Naive thymus-derived CD8-positive, alpha-beta T cell (primary cell): Measurements from ENCODE around the gene CTRB2. TPM values are rescaled to one million over a fixed set of nuclear protein-coding genes. Genes with fewer than 3 reads are reported as not detected.
"Not testable (repeated sequence)": the region's sequence is repeated elsewhere in the genome, so short reads cannot be mapped to it uniquely, and the experiment has no call there.

ENCODE experiments used
- ATAC-seq, 2 donors: fragments of 150-1000 bp; cut with Tn5 transposase in 1 of 2; sonication (Bioruptor Pico), chemical (Tn5 transposase) in 1 of 2; 1 replicate in 1 of 2; 2 replicates in 1 of 2; pipeline ENCODE4 v1.10.0; 2021; ENCODE audit warnings: mild to moderate bottlenecking in 2 of 2, moderate library complexity in 2 of 2
- POLR2A ChIA-PET: fragments of 350-600 bp; sonication (Branson Sonifier 250); formaldehyde crosslinking; loops from one replicate; lab custom pipeline; 2021; ENCODE audit warnings: antibody characterized with exemption; lab: Charles Lee
- DNase-seq, 10 donors: peaks; one replicate each; pipeline versions ENCODE4 v3.0.0 to v3.0.0-alpha.2; 2020 to 2022
- H3K27ac Mint-ChIP-seq, 10 donors: one replicate each; pipeline ENCODE4 v1.8.0; 2020 to 2022; ENCODE audit warnings: mild to moderate bottlenecking in 10 of 10, mixed read lengths in 10 of 10, moderate library complexity in 4 of 10, inconsistent platforms in 1 of 10
- H3K27me3 Mint-ChIP-seq, 5 donors: one replicate each; pipeline ENCODE4 v1.8.0; 2021 to 2022; ENCODE audit warnings: mixed read lengths in 5 of 5
- H3K36me3 Mint-ChIP-seq, 3 donors: one replicate each; pipeline ENCODE4 v1.8.0; 2020 to 2022; ENCODE audit warnings: mixed read lengths in 3 of 3, mild to moderate bottlenecking in 2 of 3, inconsistent platforms in 1 of 3
- H3K4me1 Mint-ChIP-seq, 4 donors: one replicate each; pipeline ENCODE4 v1.8.0; 2021 to 2022; ENCODE audit warnings: mixed read lengths in 4 of 4
- H3K4me3 Mint-ChIP-seq, 10 donors: one replicate each; pipeline ENCODE4 v1.8.0; 2020 to 2022; ENCODE audit warnings: mild to moderate bottlenecking in 10 of 10, mixed read lengths in 10 of 10, moderate library complexity in 6 of 10, inconsistent platforms in 1 of 10
- H3K9me3 Mint-ChIP-seq, 9 donors: one replicate each; pipeline ENCODE4 v1.8.0; 2020 to 2022; ENCODE audit warnings: mixed read lengths in 9 of 9, mild to moderate bottlenecking in 3 of 9, inconsistent platforms in 1 of 9, moderate library complexity in 1 of 9
- polyA plus RNA-seq, 3 donors: library from polyadenylated mRNA; unstranded; fragments of 300-500 nt; fragmentation: Illumina TruSeq; gene quantifications; one replicate each; pipeline ENCODE4 v1.2.3, GENCODE V29; 2021
- total RNA-seq, 8 experiments: library from RNA in 2 of 8; stranded (reverse) in 2 of 8; gene quantifications; one replicate each; pipeline ENCODE4 v1.2.3 and lab custom pipeline; 2021 to 2026

The CTRB2 gene
- total and polyA plus RNA-seq, 5 experiments from 2014 or later = not detected

GRCh38 chr16:75205438-75205837 is 1.5 kb downstream of the CTRB2 start:
- H3K4me3 Mint-ChIP-seq, ATAC-seq, H3K9me3 Mint-ChIP-seq, POLR2A ChIA-PET, H3K36me3 Mint-ChIP-seq, H3K27me3 Mint-ChIP-seq, H3K27ac Mint-ChIP-seq, DNase-seq: not testable (repeated sequence)
- peaks cover 4 to 18% (median 13%) of the 10 kb centered on the region in 4 donors for H3K4me1 Mint-ChIP-seq

DNA sequence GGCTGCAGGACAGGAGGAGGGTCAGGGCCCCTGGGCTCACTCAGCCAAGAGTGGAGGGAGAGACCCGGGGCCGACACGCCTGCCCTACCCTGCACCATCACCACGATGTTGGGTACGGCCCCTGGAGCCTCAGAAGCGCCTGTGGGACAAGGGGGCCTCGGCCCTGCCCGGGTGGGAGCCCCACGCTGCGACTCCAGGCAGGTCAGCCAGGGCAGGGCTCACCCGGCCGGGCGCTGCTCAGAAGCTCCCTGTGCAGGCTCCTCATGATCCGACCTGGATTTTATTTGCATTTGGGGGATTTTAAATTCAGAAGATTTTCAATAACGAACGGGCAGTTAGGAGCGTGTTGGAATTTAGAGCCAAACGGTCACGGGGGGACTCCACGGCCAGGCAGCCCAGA is 2.1 kb downstream of the CTRB2 start:
- not testable (repeated sequence) for H3K27ac Mint-ChIP-seq, H3K4me3 Mint-ChIP-seq, H3K27me3 Mint-ChIP-seq, H3K36me3 Mint-ChIP-seq, DNase-seq, ATAC-seq, H3K9me3 Mint-ChIP-seq
- peaks cover 4 to 20% (median 17%) of the 10 kb centered on the region in 4 donors for H3K4me1 Mint-ChIP-seq
- POLR2A ChIA-PET = interaction anchor here (1.0 kb wide), 1 partner anchor 18 kb away, joined by 3 read pairs; no protein-coding TSS in a partner anchor

GRCh38 chr16:75204410-75204758 is 2.6 kb downstream of the CTRB2 start:
- POLR2A ChIA-PET = interaction anchor here (1.0 kb wide), 1 partner anchor 18 kb away, joined by 3 read pairs; no protein-coding TSS in a partner anchor
- Mint-ChIP-seq H3K4me1 (peaks cover 4 to 25% (median 20%) of the 10 kb centered on the region in 4 donors), H3K36me3 (no peaks in the 10 kb centered on the region), H3K9me3 (no peaks in the 10 kb centered on the region), H3K27ac (no peak overlapping the region), H3K4me3 (no peak overlapping the region), H3K27me3 (peaks cover 0 to 7% (median 0%) of the 10 kb centered on the region in 5 donors)
- DNase-seq (no peak), ATAC-seq (no peak)

DNA sequence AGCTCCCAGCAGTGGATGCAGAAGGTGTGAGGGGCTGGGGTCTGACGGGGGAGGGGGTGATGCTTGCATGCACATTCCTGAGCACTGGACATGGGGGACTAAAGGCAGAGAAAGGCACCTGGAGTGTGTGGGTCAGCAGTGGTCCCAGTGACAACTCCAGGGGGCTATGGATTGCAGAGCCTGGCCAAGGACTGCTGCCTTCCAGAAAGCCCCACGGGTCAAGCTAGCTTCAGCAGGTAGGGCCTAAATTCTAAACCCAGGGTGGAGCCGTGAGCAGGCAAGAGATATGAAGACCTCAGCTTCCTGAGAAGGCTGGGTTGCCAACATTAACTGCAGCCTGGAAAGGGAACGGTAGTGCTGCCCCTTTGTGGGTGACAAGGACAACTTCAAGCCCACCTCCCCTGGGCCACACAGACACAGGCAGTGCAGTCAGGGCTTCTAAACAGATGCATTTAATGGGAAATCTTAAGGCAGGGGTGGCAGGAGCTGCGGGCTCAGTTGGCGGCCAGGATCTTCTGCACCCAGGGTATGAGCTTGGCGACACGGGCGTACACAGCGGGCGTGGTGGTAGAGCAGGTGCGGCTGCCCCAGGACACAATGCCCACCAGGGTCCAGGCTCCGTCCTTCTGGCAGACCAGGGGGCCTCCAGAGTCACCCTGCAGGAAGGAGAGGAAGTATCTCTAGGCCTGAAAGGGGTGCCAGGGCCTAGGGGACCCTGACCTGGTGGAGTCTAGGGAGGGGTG is 3.1 kb downstream of the CTRB2 start:
- Mint-ChIP-seq H3K4me1 (peaks cover 4 to 26% (median 22%) of the 10 kb centered on the region in 4 donors), H3K36me3 (no peaks in the 10 kb centered on the region), H3K27me3 (peaks cover 0 to 9% (median 0%) of the 10 kb centered on the region in 5 donors), H3K27ac (peak overlapping the region in 2 of 10 donors; percentile 34 to 51), H3K4me3 (no peak overlapping the region), H3K9me3 (no peaks in the 10 kb centered on the region)
- no peak for ATAC-seq
- POLR2A ChIA-PET = interaction anchor here (1.0 kb wide), 1 partner anchor 19 kb away, joined by 3 read pairs; no protein-coding TSS in a partner anchor
- DNase-seq = no peak

GRCh38 chr16:75203096-75203495 is 3.9 kb downstream of the CTRB2 start:
- H3K27me3 Mint-ChIP-seq = peaks cover 1 to 14% (median 6%) of the 10 kb centered on the region in 5 donors
- no peak overlapping the region for H3K4me3 Mint-ChIP-seq
- no peaks in the 10 kb centered on the region for H3K36me3 Mint-ChIP-seq
- peaks cover 4 to 26% (median 22%) of the 10 kb centered on the region in 4 donors for H3K4me1 Mint-ChIP-seq
- no peaks in the 10 kb centered on the region for H3K9me3 Mint-ChIP-seq
- no peak overlapping the region for H3K27ac Mint-ChIP-seq
- POLR2A ChIA-PET = interaction anchor here (0.6 kb wide), 1 partner anchor 262 kb away, joined by 3 read pairs; no protein-coding TSS in a partner anchor
- ATAC-seq = no peak
- no peak for DNase-seq

GRCh38 chr16:75202069-75202590 is 4.8 kb downstream of the CTRB2 start:
- ATAC-seq = no peak
- Mint-ChIP-seq H3K27ac (peak overlapping the region in 3 of 10 donors; percentile 37 to 47 (median 39)), H3K27me3 (peaks cover 5 to 19% (median 16%) of the 10 kb centered on the region in 5 donors), H3K4me1 (peaks cover 4 to 26% (median 22%) of the 10 kb centered on the region in 4 donors), H3K4me3 (no peak overlapping the region), H3K9me3 (no peaks in the 10 kb centered on the region), H3K36me3 (no peaks in the 10 kb centered on the region)
- POLR2A ChIA-PET = interaction anchor here (0.6 kb wide), 1 partner anchor 261 kb away, joined by 3 read pairs; no protein-coding TSS in a partner anchor
- no peak for DNase-seq

DNA sequence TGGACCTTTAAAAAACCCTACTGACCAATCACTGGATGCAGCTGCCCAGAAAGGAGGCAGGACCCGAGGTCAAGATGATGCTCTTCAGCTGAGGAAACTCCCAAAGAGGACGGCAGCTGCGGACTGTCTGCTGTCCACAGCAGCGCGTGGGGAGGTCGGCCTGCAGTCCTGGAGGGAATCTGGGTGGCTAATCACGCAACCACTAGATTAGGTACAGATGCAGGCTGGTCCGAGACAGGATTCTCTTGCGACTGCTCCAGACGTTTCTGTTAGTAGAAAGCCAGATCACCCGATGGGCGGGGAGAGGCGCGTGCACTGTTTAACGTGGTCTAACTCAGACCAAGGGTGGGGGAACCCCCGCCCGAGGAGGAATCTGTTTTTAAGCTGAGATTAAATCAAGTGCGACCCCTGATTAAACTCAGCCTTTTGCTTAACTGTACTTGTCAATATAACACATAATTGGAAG is 8.8 kb downstream of the CTRB2 start:
- Mint-ChIP-seq H3K27me3 (peaks cover 5 to 29% (median 25%) of the 10 kb centered on the region in 5 donors), H3K4me3 (no peak overlapping the region), H3K27ac (no peak overlapping the region), H3K4me1 (peaks cover 4 to 26% (median 22%) of the 10 kb centered on the region in 4 donors), H3K9me3 (no peaks in the 10 kb centered on the region), H3K36me3 (no peaks in the 10 kb centered on the region)
- ATAC-seq (no peak), DNase-seq (no peak)
- POLR2A ChIA-PET = interaction anchor here (1.0 kb wide), 1 partner anchor 187 kb away, joined by 4 read pairs; no protein-coding TSS in a partner anchor

GRCh38 chr16:75197522-75198134 is 9.3 kb downstream of the CTRB2 start:
- no peak for ATAC-seq
- POLR2A ChIA-PET = no interaction called here
- H3K36me3 Mint-ChIP-seq = no peaks in the 10 kb centered on the region
- H3K4me1 Mint-ChIP-seq = peaks cover 4 to 26% (median 22%) of the 10 kb centered on the region in 4 donors
- no peaks in the 10 kb centered on the region for H3K9me3 Mint-ChIP-seq
- H3K27me3 Mint-ChIP-seq = peaks cover 9 to 31% (median 25%) of the 10 kb centered on the region in 5 donors
- H3K4me3 Mint-ChIP-seq = no peak overlapping the region
- DNase-seq = no peak
- peak overlapping the region in 2 of 10 donors; percentile 14 to 68 for H3K27ac Mint-ChIP-seq

GRCh38 chr16:75196836-75197235 is 10.1 kb downstream of the CTRB2 start:
- POLR2A ChIA-PET = no interaction called here
- H3K27ac Mint-ChIP-seq = no peak overlapping the region

GRCh38 chr16:75195811-75196790 is 10.9 kb downstream of the CTRB2 start:
- H3K27me3 Mint-ChIP-seq = peaks cover 10 to 28% (median 25%) of the 10 kb centered on the region in 5 donors

More at GRCh38 chr16:75196836-75197235, 10.1 kb downstream of the CTRB2 start:
- Mint-ChIP-seq H3K4me1 (peaks cover 4 to 23% (median 19%) of the 10 kb centered on the region in 4 donors), H3K9me3 (no peaks in the 10 kb centered on the region), H3K36me3 (no peaks in the 10 kb centered on the region), H3K4me3 (no peak overlapping the region), H3K27me3 (peaks cover 10 to 29% (median 25%) of the 10 kb centered on the region in 5 donors)
- ATAC-seq (no peak), DNase-seq (no peak)

DNA sequence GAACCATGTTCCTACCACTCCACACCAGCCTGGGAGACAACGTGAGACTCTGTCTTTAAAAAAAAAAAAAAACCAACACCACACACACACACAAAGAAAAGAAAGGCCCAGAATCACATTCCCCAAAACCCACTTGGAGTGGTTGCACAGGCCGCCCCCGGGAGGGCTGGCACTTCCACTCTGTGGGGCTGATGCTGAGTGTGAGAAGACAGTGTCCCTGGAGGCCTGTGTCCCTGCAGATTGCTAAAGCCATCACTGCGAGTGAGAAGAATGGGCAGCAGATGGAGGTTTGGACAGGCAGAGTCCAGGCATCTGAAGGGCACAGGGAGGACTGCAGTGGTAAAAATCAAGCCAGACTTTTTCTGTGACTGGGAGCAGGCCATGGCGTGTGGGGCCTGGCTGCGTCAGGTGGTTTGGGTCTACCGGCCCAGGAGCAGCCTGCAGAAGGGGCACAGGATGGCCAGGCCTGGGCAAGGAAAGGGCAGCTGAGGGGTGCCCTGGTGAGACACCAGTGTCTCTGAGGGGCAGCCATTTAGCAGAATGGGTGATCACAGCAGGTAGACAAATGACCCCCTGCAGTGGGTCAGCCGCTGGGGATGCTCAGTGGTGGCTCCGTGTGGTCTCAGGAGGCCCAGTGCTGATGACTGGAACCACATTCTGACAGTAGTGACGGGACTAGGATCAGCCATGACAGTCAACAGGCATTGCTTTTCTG is 13.1 kb downstream of the CTRB2 start:
- POLR2A ChIA-PET = no interaction called here
- DNase-seq (no peak), ATAC-seq (no peak)
- H3K4me1 Mint-ChIP-seq = no peaks in the 10 kb centered on the region
- no peaks in the 10 kb centered on the region for H3K9me3 Mint-ChIP-seq
- H3K27ac Mint-ChIP-seq = peak overlapping the region in 1 of 10 donors; percentile 38
- no peaks in the 10 kb centered on the region for H3K36me3 Mint-ChIP-seq
- H3K27me3 Mint-ChIP-seq = peaks cover 10 to 37% (median 25%) of the 10 kb centered on the region in 5 donors
- no peak overlapping the region for H3K4me3 Mint-ChIP-seq

More at GRCh38 chr16:75195811-75196790, 10.9 kb downstream of the CTRB2 start:
- POLR2A ChIA-PET = no interaction called here
- Mint-ChIP-seq H3K27ac (no peak overlapping the region), H3K4me1 (peaks cover 1 to 19% (median 13%) of the 10 kb centered on the region in 4 donors), H3K9me3 (no peaks in the 10 kb centered on the region), H3K36me3 (no peaks in the 10 kb centered on the region), H3K4me3 (no peak overlapping the region)
- DNase-seq = no peak
- no peak for ATAC-seq
